NCI-H1694 (cell line): Measurements from ENCODE around the gene MRGPRF.
"Not testable (repeated sequence)": the region's sequence is repeated elsewhere in the genome, so short reads cannot be mapped to it uniquely, and the experiment has no call there.

Experiments
- DNase-seq: peaks from one replicate; lab custom pipeline; 2025; lab: John Stamatoyannopoulos, UW

Gene MRGPRF

GRCh38 chr11:68987211-68987610 is 25.8 kb downstream of the MRGPRF start:
- no peak for DNase-seq

DNA sequence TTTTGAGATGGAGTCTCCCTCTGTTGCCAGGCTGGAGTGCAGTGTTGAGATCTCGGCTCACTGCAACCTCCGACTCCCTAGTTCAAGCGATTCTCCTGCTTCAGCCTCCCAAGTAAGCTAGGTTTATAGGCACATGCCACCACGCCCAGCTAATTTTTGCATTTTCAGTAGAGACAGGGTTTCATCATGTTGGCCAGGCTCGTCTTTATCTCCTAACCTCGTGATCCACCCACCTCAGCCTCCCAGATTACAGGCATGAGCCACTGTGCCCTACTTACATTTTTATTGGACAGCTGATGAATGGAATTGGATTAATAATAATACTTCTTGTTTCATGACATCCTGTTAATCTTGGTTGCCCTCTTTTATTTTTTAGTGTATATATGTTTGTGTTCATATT is 29.2 kb downstream of the MRGPRF start:
- DNase-seq, result no peak

DNA sequence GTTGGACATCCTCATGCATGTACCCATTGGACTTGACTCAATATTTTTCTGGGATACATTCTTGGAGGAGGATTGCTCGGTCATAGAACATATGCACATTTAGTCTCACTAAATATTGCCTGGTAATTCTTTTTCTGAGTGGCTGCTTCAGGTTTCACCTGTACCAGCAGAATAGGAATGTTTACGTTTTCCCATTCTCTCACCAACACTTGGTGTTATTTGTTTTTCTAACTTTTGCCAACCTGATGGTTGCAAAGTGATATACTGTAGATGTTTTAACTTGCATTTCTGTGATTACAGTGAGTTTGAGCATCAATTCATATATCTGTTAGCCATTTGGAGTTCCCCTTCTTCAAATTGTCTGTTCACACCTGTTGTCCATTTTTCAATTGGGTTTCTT is 30.9 kb downstream of the MRGPRF start:
- no peak for DNase-seq

- DNase-seq, result no peak
These were observed 32.3 kb downstream of the MRGPRF start, which contains the start of gene MRGPRD for GRCh38 chr11:68980776-68981065. MRGPRD (minus strand) TSS chr11:68980986; CDS start chr11:68980986, 0 bp downstream.

GRCh38 chr11:68979931-68980775 is 32.9 kb downstream of the MRGPRF start:
- no peak for DNase-seq

GRCh38 chr11:68978931-68979594 is 34.0 kb downstream of the MRGPRF start:
- DNase-seq, result no peak

DNA sequence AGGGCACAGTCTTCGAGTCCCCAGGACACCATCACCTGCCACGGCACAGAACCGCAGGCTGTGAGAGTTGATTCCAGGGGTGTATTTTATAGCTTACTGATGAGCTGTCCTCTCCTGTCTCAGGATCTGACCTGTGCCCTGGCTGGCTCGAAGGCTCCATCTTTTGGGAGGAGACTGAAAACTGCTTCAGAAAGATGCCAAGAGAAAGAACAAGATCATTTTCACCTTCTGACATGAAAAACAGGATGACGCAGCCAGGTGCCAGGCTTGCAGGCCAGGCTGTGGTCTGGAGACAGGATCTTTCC is 34.5 kb downstream of the MRGPRF start:
- DNase-seq, result no peak

DNA sequence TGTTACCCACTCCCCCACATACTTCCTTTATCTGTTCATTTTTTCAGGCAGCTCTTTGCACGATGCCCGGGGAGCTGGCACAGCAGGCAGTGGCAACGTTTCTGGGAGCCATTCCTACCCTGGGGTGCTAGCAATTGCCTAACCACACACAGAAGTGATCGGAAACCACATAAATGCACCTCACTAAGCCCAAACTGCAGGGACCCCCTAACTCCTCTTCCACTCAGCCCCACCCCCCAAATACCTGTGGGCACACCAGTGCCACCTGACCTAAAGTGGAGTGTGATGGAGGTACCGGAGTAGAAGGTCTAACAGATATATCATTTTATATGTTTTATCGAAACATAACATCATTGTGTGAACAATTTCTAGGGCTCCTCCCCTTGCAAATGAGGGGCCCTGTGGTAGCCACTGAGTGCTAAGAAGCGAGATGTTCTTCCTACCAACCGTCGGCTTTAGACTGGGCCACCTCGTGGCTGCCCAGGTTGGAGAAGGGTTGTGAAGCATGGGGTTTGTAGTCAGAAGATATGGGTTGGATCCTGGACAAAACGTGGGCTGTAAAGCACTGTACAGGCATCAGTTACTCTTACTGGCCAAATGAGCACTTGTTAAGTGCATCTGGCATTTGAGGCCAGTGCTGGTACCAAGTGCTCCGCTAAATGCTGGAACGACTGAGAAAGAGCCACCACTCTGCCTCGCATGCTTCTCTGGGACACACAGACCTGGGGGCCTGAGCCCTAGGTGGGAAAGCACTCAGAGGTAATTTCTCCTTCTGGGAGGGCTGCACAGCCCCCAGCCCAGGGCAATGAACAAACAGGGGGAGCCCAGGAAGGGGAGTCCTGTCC is 35.0 kb downstream of the MRGPRF start:
- no peak for DNase-seq

GRCh38 chr11:68976563-68976962 is 36.5 kb downstream of the MRGPRF start:
- DNase-seq, result no peak

GRCh38 chr11:68976095-68976494 is 37.0 kb downstream of the MRGPRF start:
- no peak for DNase-seq

- no peak for DNase-seq
These were observed 38.4 kb downstream of the MRGPRF start for GRCh38 chr11:68974421-68975194.

DNA sequence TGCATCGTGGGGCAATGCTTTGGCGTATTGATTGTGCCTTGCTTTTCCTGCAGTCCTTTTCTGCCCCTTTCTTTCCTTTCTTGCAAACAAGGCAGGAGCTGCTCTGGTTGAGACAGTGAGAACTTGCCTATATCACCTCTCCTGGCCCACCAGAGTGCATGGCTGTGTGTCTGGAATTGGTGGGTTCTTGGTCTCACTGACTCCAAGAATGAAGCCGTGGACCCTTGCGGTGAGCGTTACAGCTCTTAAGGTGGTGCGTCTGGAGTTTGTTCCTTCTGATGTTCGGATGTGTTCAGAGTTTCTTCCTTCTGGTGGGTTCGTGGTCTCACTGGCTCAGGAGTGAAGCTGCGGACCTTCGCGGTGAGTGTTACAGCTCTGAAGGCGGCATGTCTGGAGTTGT is 39.3 kb downstream of the MRGPRF start:
- not testable (repeated sequence) for DNase-seq

DNA sequence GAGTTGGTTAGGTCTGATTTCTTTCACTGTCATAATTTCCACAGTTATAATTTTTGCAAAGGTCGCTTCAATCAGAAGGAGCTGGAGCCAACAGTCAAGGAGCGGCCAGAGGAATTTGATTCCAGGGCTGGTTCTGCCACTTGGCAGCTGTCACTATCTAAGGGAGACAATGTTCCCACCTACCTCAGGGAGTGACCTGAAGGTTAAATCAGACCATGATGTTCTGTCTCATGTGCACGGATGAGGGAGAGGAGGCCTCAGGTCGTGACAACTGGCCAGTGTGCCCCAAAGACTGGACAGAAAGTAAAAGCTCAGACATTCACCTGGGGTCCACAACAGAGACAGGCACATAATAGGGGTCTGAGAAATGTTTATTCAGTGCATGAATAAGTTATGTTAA is 39.8 kb downstream of the MRGPRF start:
- DNase-seq, result no peak

GRCh38 chr11:68970921-68971636 is 42.0 kb downstream of the MRGPRF start:
- no peak for DNase-seq

DNA sequence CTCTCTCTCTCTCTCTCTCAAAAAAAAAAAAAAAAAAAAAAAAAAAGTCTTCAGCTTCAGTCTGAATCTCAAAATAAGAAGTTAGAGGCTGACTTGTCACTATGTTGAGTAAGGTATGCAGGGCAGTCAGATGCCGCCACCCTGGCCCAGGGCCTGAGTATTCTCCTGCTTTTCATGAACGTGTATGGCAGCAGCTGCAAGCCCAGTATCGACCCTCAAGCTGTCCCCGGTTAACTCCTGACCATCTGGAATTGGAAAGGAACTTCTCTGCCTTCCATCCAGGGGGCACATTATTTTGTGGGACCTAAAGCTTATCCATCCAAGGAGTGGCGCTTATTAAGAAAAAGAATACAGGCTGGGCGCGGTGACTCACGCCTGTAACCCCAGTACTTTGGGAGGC is 43.7 kb downstream of the MRGPRF start:
- DNase-seq, result no peak

DNA sequence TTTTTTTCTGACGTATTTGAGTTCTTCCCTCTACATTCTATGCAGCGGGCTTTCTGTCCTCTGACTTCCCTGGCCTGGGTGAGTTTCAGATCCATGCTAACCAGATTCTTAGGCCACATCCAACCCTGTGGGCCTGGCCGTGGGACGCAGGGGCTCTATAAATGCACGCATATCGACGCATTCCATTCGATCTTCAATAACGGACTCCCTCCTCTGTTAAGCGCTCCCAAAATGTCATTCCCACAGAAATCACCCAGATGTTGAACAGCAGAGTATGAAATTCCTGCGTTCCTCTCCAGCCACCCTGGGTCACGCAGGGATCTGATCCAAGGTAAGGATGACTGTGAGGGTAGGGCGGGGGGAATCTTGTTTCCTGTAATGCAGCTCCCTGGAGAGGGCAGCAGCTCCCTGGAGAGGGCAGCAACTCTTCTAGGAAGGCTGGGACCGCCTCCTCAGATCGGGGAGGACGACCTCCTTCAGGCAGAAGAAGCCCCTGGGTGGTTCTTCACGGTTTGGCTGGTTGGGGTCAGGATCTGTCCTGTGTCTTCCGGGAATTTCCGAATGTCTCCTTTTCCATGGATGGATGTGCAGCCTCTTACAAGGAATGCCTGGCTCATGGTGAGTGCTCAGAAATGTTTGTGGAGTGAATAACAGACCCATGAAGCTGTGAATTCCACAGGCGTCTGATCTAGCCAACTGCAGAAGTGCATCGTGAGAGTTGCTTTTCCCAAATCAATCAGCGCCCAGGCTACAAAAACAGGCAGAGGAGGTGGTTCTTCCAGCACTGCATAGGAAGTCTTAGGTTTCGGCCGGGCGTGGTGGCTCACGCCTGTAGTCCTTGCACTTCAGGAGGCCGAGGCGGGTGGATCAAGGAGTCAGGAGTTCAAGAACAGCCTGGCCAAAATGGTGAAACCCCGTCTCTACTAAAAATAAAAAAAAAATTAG is 44.5 kb downstream of the MRGPRF start:
- DNase-seq, result no peak

DNA sequence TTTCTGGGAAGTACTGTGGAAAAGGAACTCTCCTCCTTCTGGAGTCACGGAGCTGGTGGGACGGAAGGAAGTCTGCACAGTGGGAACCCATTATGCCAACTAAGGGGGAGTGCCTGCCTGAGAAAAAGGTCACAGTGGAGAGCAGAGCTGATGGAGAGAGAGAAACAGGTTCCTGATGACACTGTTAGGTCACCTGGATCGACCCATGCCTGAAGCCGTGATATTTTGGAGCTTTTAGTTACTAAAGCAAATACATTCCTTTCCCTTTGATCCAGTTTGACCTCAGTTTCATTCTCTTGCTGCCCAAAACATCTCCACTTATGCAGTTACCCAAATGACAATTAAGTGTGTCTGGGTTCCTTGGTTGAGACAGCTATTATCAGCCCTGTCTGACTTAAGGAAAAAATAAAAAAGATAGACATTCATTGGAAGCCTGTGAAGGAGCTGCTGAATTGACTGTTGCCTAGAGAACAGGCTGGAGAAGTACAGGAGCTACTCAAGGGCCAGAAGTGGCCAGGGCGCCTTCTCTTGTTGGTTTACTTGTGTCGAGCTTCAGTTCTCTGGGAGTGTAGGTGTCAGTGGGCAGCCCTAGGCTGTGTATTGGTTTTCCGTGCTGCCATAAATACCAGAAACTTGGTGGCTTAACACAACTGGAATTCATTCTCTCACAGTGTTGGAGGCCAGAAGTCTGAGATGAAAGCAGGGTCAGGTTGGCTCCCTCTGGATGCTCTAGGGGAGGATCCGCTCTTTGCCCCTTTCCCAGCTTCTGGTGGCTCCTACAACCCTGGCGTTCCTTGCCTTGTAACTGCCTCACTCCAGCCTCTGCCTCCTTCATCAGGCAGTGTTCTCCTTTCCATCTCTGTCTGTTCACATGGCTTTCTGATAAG is 45.9 kb downstream of the MRGPRF start:
- DNase-seq, result no peak

DNA sequence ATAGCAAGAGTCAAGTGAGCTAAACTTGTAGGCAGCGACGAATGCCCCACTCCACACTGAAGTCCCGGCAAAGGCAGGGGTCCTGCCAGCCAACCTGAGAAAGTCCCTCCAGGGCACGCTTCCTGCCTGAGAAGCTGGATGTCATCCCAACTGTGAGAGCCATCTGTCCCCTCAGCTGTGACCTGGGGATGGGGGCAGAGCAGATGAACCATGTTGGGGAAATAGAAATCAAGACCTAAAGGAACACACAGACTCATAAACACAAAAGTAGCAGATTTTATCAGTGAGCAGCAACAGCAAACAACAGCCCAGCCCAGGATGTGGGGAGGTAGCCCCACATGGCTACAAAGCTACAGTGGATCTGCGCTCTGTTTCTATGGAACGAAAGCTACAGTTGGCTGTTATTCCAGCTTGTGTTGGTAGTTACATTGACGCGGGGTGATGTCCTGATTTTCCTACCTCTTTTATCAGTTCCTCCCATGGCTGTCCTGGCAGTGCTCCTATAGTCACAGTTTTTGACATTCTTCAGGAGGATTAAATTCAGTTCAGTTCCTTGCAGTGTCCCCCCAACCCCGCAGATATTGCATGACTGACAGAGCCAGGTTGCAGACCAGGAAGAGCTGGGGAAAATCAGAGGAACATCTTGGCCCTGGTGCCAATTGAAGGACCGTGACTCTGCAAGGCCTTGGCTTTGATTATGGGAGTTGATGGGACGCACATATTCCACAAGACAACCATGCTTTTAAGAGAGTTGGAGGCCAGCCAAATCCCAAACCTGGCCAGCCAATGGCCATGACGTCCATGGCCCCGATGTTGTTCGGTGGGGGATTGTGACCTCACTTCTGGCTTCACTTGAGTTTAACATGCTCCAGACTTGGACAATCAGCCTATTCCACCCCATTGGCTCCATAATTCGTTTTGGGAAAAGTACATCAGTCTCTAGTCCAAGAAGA is 46.9 kb downstream of the MRGPRF start:
- peak; percentile 45 for DNase-seq
